ENCODE results near the gene PRKAA1.
A peak's percentile ranks its signal among the peaks of the same experiment; 100 is the strongest.

The PRKAA1 gene

GRCh38 chr5:40774623-40775022 is 23.6 kb downstream of the PRKAA1 start:
- H3K27ac ChIP-seq: no peak overlapping the region
- TF ChIP-seq ZFX (IDR thresholded peaks at IDR 0.05) (no peak), CTCF (conservative IDR thresholded peaks at IDR 0.05) (peak; percentile 33)

GRCh38 chr5:40770764-40771163 is 27.4 kb downstream of the PRKAA1 start:
- H3K27ac ChIP-seq: no peak overlapping the region
- TF ChIP-seq ZFX (IDR thresholded peaks at IDR 0.05) (no peak), CTCF (conservative IDR thresholded peaks at IDR 0.05) (no peak)

GRCh38 chr5:40762705-40763104 is 35.5 kb downstream of the PRKAA1 start:
- H3K27ac ChIP-seq: no peak overlapping the region
- TF ChIP-seq ZFX (IDR thresholded peaks at IDR 0.05) (no peak), CTCF (conservative IDR thresholded peaks at IDR 0.05) (no peak)

GRCh38 chr5:40757400-40757799 is 40.8 kb downstream of the PRKAA1 start:
- no peak for TF ChIP-seq ZFX (IDR thresholded peaks at IDR 0.05)
- TF ChIP-seq CTCF (conservative IDR thresholded peaks at IDR 0.05): no peak
- no peak overlapping the region for H3K27ac ChIP-seq

- TF ChIP-seq CTCF (conservative IDR thresholded peaks at IDR 0.05): peak; percentile 82
- TF ChIP-seq ZFX (IDR thresholded peaks at IDR 0.05): peak; percentile 59
- peak within 1 kb of the TSS; percentile 65 for H3K27ac ChIP-seq
Observed at GRCh38 chr5:40755407-40756365, 42.5 kb downstream of the PRKAA1 start, which contains the start of gene TTC33. Gene TTC33 (minus strand): TSS chr5:40755961. CDS start chr5:40747018, 8,943 bp downstream.

GRCh38 chr5:40755093-40755406 is 43.1 kb downstream of the PRKAA1 start:
- peak overlapping the region; percentile 65 for H3K27ac ChIP-seq
- TF ChIP-seq CTCF (conservative IDR thresholded peaks at IDR 0.05) (peak; percentile 79), ZFX (IDR thresholded peaks at IDR 0.05) (no peak)

- H3K27ac ChIP-seq: no peak overlapping the region; the same call in 1 of the 2 replicates
- TF ChIP-seq ZFX (IDR thresholded peaks at IDR 0.05) (no peak), CTCF (conservative IDR thresholded peaks at IDR 0.05) (no peak)
Observed at GRCh38 chr5:40754381-40755092, 43.6 kb downstream of the PRKAA1 start.
